GM10248 (cell line): Measurements from ENCODE around the gene BAG5.
"Not testable (repeated sequence)": the region's sequence is repeated elsewhere in the genome, so short reads cannot be mapped to it uniquely, and the experiment has no call there.

ENCODE experiments used
- CTCF ChIA-PET: fragments of 300-600 bp; sonication (Branson Sonifier 250); formaldehyde crosslinking; extraction: SDS; loops from one replicate; lab custom pipeline; 2021; ENCODE audit warnings: antibody characterized with exemption; lab: Yijun Ruan, JAX
- POLR2A ChIA-PET: fragments of 350-650 bp; sonication (Branson Sonifier 250); formaldehyde crosslinking; extraction: SDS; loops from one replicate; lab custom pipeline; 2020; ENCODE audit warnings: antibody characterized with exemption; lab: Yijun Ruan, JAX
- DNase-seq: peaks from one replicate; pipeline ENCODE4 v3.0.0; 2012; ENCODE audit errors: extremely low spot score
- CTCF ChIP-seq: IDR thresholded peaks from 2 replicates; pipeline ENCODE4 v1.5.1; 2012; ENCODE audit warnings: mild to moderate bottlenecking, low read depth; ENCODE audit errors: extremely low read depth, missing control alignments, control extremely low read depth

Gene BAG5

GRCh38 chr14:103562429-103563225, at the start of gene BAG5, which contains the start of gene COA8:
Gene BAG5, minus strand, starts transcription at chr14:103562657. Its CDS starts 1,493 bp downstream, at chr14:103561164.
Gene COA8, plus strand, starts transcription at chr14:103562960. Its CDS starts 42 bp downstream, at chr14:103563002.
- ChIA-PET CTCF (interaction anchor here (0.9 to 2.4 kb wide), 4 partner anchors 12 to 458 kb away, joined by 3 to 7 read pairs (median 3); no protein-coding TSS in a partner anchor), POLR2A (no interaction called here)
- DNase-seq: peak; percentile 96
- no peak for TF ChIP-seq CTCF

GRCh38 chr14:103611215-103611614, 48.8 kb upstream of the BAG5 start:
- TF ChIP-seq CTCF: no peak
- CTCF ChIA-PET: interaction anchor here (1.0 kb wide), 1 partner anchor 16 kb away, joined by 3 read pairs; no protein-coding TSS in a partner anchor
- POLR2A ChIA-PET: no interaction called here
- DNase-seq: no peak

- POLR2A ChIA-PET, DNase-seq, CTCF ChIA-PET: not testable (repeated sequence)
These were observed 46.6 kb upstream of the BAG5 start for GRCh38 chr14:103609081-103609480.

- ChIA-PET POLR2A (no interaction called here), CTCF (interaction anchor here (0.7 to 0.9 kb wide), 2 partner anchors 13 to 31 kb away, joined by 3 read pairs; no protein-coding TSS in a partner anchor)
- no peak for TF ChIP-seq CTCF
- DNase-seq: no peak
These were observed 45.4 kb upstream of the BAG5 start for GRCh38 chr14:103607822-103608221.

GRCh38 chr14:103606963-103607668, 44.7 kb upstream of the BAG5 start:
- ChIA-PET POLR2A (interaction anchor here (0.5 to 0.6 kb wide), 2 partner anchors 10 to 1455 kb away, joined by 5 to 7 read pairs; no protein-coding TSS in a partner anchor), CTCF (no interaction called here)
- DNase-seq: peak; percentile 64
- no peak for TF ChIP-seq CTCF

- DNase-seq: no peak
- ChIA-PET CTCF (interaction anchor here (1.0 kb wide), 1 partner anchor 21 kb away, joined by 3 read pairs; no protein-coding TSS in a partner anchor), POLR2A (no interaction called here)
- no peak for TF ChIP-seq CTCF
These were observed 42.2 kb upstream of the BAG5 start for GRCh38 chr14:103604620-103605019.
